Kidney epithelial cell (primary cell): ENCODE results near the gene HIPK1. TPM values are rescaled to one million over a fixed set of nuclear protein-coding genes. Genes with fewer than 3 reads are reported as not detected.

Experiments
- DNase-seq: peaks from one replicate; pipeline ENCODE4 v3.0.0-alpha.2; 2010; ENCODE audit warnings: low read depth
- H3K27me3 ChIP-seq: 2 replicates; pipeline ENCODE4 v1.6.0; 2011; ENCODE audit warnings: low read length; ENCODE audit not compliant: control insufficient read depth, insufficient read depth
- H3K36me3 ChIP-seq: 2 replicates; pipeline ENCODE4 v1.5.1; 2011; ENCODE audit warnings: low read length; ENCODE audit not compliant: control insufficient read depth, insufficient read depth
- H3K4me3 ChIP-seq: 2 replicates; pipeline ENCODE4 v1.5.1; 2011; ENCODE audit warnings: low read depth, mild to moderate bottlenecking, control low read depth, low read length
- CTCF ChIP-seq: IDR thresholded peaks from 2 replicates; pipeline ENCODE4 v1.5.1; 2011; ENCODE audit warnings: mild to moderate bottlenecking, moderate library complexity, low read length, control low read depth, inconsistent platforms; ENCODE audit not compliant: insufficient read depth, poor library complexity, severe bottlenecking
- total RNA-seq: library from RNA; depleted of rRNA; stranded (reverse); fragments of >200 nt; gene quantifications from 2 replicates; pipeline ENCODE4 v1.2.3, GENCODE V29; 2015

HIPK1 gene
- total RNA-seq, 1 donor from 2014 or later = 25.6 TPM

DNA sequence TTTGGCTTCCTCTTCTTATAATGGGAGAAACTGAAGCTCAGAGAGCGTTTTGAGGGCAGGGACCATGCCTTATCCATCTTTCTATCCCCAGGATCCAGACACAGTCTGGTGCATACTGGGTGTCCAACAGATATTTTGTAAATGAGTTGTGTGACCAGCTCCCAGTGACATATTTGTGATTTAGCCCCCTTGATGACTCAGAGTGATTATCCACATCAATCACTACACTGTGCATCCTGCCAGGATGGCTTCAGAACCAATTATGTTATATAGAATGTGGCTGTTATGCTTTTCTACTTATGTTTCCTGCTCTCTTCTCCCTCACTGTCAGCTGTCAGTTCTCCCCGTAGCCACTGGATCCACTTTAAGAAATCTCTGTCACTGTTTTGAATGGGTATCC, 61.4 kb downstream of the HIPK1 start:
- Histone ChIP-seq H3K27me3 (no peaks in the 10 kb centered on the region), H3K4me3 (no peak overlapping the region), H3K36me3 (no peaks in the 10 kb centered on the region)
- DNase-seq = no peak
- no peak for TF ChIP-seq CTCF

- no peak for TF ChIP-seq CTCF
- H3K4me3 ChIP-seq = no peak overlapping the region
Measured at GRCh38 chr1:113990961-113991360, 61.8 kb downstream of the HIPK1 start.

GRCh38 chr1:113991467-113991997, 62.4 kb downstream of the HIPK1 start:
- no peak for TF ChIP-seq CTCF
- Histone ChIP-seq H3K27me3 (no peaks in the 10 kb centered on the region), H3K36me3 (no peaks in the 10 kb centered on the region), H3K4me3 (no peak overlapping the region)
- DNase-seq = no peak

More at GRCh38 chr1:113990961-113991360, 61.8 kb downstream of the HIPK1 start:
- no peak for DNase-seq
- no peaks in the 10 kb centered on the region for H3K27me3 ChIP-seq
- no peaks in the 10 kb centered on the region for H3K36me3 ChIP-seq

- no peak for TF ChIP-seq CTCF
- no peaks in the 10 kb centered on the region for H3K36me3 ChIP-seq
- H3K4me3 ChIP-seq = no peak overlapping the region
- H3K27me3 ChIP-seq = no peaks in the 10 kb centered on the region
- no peak for DNase-seq
Measured at GRCh38 chr1:113993072-113993471, 63.9 kb downstream of the HIPK1 start.

GRCh38 chr1:113993766-113994165, 64.6 kb downstream of the HIPK1 start:
- DNase-seq = no peak
- H3K27me3 ChIP-seq = no peaks in the 10 kb centered on the region
- H3K4me3 ChIP-seq = no peak overlapping the region
- TF ChIP-seq CTCF = no peak
- no peaks in the 10 kb centered on the region for H3K36me3 ChIP-seq

DNA sequence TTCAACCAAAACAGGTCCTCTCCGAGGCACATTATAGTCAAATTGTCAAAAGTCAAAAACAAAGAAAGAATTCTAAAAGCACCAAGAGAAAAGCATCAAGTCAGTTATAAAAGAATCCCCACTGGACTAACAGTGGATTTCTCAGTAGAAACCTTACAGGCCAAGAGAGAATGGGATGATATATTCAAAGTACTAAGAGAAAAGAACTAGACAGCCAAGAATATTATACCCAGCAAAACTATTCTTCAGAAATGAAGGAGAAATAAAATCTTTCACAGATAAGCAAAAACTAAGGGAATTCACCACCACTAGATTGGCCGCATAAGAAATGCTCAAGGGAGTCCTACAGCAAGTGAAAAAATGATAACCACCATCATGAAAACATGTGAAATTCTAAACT, 66.3 kb downstream of the HIPK1 start:
- Histone ChIP-seq H3K36me3 (no peaks in the 10 kb centered on the region), H3K4me3 (no peak overlapping the region), H3K27me3 (peaks cover 2% of the 10 kb centered on the region)
- no peak for DNase-seq
- no peak for TF ChIP-seq CTCF
